Embryonic facial prominence (tissue), 1 donor: Measurements from ENCODE around the gene IL6ST.
"Not testable (repeated sequence)": the region's sequence is repeated elsewhere in the genome, so short reads cannot be mapped to it uniquely, and the experiment has no call there.

Experiments used
- DNase-seq: peaks from one replicate; pipeline ENCODE4 v3.0.0-alpha.2; 2016; ENCODE audit errors: extremely low spot score

Gene IL6ST

DNA sequence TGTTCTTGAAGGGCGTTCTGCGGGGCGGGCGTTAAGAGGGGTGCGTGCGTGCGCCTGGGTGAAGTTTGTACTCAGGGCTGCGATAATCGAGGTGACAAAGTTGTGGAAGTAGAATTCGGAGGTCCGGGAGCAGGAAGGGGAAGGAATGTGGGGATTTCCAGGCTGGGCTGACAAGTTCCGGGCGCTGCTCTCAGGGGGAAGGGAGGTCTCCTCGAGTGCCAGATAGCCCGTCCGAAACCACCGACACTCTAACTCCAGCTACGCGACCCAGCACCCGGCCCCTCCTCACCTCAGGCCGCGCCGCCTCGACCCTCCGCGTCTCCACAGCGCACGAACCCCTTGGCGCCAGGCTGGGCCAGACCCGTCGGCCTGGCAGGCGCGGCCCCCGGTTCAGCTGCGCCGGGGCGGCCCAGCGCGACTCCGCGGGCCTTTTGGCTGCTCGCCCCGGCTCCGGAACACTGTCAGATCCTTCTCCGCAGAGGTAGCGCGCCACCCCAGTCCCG is at the start of gene IL6ST:
IL6ST (minus strand) TSS at position 469 of the 503 bp plus-strand sequence. CDS start 18,685 bp downstream, outside the sequence.
- peak; percentile 61 for DNase-seq

DNA sequence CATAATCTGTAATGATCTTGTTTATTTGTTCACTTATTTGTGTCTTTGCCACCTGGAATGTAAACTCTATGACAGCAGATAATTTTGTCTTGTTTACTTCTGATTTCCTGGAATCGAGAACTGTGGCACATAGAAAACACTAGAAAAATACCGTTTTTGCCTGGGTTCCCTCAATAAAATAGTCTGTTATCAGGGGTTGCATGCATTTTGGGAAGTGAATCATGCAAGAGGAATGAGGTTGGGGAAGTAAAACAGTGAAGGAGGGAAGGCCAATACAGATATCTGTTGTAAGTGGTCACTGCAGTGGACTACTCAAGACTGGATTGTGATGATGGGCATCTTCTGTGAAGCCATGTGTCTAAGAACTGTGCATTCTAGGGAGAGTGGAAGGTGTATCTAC is 45.2 kb upstream of the IL6ST start:
- no peak for DNase-seq

DNA sequence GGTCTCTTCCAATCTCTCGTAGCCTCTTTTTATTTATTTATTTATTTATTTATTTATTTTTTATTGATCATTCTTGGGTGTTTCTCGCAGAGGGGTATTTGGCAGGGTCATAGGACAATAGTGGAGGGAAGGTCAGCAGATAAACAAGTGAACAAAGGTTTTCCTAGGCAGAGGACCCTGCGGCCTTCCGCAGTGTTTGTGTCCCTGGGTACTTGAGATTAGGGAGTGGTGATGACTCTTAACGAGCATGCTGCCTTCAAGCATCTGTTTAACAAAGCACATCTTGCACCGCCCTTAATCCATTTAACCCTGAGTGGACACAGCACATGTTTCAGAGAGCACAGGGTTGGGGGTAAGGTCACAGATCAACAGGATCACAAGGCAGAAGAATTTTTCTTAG is 43.4 kb upstream of the IL6ST start:
- not testable (repeated sequence) for DNase-seq

DNA sequence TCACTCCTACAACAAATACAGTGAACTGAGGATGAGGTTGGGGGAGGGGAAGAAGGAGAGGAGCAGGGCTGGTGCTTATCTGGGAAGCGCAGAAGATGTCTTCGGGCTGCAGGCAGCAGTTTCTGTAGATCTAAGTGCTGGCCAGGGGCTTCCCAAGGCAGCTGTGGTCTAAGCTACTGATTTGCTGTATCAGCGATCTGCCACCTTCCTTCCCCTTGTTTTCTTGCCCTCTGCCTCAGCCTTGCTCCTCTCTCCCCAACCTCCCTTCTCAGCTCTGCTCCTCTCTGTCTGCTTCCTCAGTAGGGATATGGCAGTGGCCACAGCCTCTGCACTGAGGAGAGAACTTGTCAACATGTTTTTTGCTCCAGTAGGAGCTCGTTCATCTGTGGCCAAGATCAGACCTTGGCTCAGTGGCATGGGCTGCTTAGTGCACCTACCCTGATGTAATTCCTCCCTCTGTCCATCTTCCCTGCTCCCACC is 42.8 kb upstream of the IL6ST start:
- DNase-seq = no peak

DNA sequence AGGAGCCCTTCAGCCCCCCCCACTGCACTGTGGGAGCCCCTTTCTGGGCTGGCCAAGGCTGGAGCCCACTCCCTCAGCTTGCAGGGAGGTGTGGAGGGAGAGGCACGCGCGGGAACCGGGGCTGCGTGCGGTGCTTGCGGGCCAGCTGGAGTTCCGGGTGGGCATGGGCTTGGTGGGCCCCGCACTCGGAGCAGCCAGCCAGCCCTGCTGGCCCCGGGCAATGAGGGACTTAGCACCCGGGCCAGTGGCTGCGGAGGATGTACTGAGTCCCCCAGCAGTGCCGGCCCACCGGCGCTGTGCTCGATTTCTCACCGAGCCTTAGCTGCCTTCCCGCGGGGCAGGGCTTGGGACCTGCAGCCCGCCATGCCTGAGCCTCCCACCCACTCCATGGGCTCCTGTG is 40.6 kb upstream of the IL6ST start:
- not testable (repeated sequence) for DNase-seq

DNA sequence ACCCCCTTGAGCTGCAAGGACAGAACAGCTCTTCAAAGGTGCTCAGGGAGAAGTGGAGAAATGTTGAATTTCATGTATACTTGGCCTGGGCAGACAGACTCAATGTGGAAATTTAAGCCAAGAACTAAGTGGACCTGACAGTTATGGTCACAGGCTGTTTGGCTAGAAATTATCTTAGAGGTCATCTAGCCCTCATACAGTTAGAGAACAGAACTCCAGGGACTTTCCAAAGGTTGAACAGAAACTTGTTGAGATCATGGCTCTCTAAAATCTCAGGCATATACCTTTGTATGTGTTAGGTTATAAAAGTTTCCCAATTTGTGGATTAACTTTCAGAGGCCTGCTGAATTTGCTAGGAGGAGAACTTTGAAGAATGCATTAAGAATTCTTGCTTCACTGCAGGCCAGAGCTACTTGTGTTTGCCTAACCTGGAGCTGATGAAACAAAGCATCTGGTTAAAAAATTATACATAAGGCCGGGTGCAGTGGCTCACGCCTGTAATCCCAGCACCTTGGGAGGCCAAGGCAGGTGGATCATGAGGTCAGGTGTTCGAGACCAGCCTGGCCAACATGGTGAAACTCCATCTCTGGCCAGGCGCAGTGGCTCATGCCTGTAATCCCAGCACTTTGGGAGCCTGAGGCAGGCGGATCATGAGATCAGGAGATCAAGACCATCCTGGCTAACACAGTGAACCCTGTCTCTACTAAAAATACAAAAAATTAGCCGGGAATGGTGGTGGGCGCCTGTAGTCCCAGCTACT is 35.3 kb upstream of the IL6ST start:
- DNase-seq = not testable (repeated sequence)

DNA sequence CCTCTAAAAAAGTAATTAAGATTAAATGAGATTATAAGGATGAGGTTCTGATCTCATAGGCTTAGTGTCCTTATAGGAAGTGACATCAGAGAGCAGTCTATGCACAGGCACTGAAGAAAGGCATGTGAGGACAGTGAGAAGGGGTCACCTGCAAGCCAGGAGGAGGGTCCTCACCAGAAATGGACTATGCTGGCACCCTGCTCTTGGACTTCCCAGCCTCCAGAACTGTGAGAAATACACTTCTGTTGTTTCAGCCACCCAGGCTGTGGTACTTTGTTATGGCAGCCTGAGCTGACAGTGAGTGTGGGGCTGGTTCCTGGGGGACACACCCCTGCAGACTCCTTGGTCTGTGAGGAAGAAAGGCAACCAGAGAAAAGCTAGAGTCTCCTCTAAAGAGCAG is 34.7 kb upstream of the IL6ST start:
- no peak for DNase-seq

DNA sequence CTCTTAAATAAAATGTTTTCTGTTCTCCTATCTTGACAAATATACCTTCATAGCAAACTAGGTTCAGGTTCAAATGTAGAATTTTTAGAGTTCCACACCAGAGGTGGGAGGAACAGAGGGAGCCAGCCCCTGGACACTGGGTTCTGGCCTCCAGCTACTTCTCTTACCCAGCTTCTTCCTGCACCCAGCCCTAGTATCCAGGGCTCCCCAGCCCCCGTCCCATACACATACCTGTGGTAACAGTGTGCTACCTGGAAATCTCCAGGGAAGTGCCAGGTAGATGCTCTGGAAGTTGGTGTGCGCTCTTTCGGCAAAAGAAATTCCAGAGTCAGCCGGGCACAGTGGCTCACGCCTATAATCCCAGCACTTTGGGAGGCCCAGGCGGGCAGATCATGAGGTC is 33.9 kb upstream of the IL6ST start:
- DNase-seq = no peak

DNA sequence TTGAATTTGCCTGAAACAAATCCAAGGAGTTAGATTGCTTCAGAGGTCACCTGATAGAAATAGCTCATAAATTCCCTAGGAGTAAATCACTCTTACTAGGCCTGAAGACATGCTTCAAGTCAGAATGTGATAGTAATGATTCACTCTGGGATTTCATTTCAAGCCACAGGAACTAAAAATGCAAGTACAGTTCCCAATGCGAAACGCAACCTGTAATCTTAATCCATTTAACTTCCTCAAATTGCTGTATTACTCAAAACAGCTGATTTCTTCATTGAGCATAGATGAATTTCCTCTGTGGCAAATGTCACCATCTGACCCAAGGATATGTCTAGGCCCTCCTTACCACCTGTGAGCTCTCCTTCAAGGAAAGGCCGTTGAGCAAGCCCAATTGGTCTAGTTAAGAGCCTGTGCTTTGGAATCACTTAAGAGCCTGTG is 32.1 kb upstream of the IL6ST start:
- DNase-seq = no peak

DNA sequence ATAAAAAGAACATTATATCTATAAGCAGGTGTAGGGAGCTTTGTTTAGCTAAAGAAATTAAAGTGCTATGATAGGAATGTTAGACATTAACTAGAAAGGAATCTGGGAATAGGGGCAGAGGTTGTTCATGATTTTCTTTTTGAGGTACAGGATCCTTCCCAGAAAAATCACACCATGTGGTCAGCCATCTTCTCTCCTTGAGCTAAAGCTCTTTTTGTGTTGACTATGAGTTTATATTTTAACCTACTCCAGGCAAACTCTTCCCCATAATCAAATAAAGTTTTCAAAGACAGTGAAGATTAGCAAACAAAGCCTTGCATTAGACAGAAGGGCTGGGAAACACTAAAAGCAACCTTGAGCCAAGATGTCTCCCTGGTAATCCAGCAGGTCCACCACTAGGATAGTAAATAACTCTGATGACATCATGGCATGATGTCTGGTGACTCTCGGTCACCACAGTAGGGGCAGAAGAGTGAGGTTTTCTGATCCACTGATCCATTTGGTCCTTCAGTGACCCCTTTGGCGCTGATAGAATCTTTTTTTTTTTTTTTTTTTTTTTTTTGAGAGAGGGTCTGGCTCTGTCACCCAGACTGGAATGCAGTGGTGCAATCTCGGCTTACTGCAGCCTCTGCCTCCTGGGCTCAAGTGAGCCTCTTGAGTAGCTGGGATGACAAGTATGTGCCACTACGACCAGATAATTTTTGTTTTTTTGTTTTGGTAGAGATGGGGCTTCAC is 30.6 kb upstream of the IL6ST start:
- no peak for DNase-seq

DNA sequence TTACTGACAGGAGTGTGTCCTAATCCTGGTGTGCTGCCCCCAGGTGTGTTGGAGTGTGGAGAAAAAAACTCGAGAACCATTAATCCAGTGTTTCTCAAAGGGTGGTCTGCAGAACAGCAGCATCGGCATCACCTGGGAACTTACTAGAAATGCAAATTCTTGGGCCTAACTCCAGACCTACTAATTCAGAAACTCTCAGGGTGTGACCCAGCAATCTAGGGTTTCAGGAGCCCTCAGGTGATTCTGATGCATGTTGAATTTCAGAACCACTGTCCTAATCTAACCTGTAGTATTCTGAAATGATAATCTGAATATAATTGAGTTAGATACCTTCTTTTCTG is 30.0 kb upstream of the IL6ST start:
- no peak for DNase-seq

DNA sequence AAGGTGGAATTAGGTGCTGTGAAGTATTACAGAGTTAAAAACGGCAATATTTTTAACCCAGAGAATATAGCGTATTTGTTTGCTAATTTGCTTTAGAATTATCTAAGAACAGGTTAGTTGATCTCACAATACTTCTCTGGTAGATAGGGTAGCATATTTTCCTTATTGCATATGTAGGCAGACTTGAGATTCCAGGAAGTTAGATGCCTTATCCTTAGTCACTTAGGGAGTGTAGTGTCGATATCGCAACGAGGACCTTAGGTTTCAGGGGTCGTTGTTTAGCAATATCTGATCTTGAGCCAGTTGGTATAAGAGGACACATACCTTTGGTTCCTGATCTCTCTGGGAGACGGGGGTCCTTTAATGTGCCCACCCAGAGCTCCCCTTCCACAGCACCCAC is 28.5 kb upstream of the IL6ST start:
- no peak for DNase-seq

DNA sequence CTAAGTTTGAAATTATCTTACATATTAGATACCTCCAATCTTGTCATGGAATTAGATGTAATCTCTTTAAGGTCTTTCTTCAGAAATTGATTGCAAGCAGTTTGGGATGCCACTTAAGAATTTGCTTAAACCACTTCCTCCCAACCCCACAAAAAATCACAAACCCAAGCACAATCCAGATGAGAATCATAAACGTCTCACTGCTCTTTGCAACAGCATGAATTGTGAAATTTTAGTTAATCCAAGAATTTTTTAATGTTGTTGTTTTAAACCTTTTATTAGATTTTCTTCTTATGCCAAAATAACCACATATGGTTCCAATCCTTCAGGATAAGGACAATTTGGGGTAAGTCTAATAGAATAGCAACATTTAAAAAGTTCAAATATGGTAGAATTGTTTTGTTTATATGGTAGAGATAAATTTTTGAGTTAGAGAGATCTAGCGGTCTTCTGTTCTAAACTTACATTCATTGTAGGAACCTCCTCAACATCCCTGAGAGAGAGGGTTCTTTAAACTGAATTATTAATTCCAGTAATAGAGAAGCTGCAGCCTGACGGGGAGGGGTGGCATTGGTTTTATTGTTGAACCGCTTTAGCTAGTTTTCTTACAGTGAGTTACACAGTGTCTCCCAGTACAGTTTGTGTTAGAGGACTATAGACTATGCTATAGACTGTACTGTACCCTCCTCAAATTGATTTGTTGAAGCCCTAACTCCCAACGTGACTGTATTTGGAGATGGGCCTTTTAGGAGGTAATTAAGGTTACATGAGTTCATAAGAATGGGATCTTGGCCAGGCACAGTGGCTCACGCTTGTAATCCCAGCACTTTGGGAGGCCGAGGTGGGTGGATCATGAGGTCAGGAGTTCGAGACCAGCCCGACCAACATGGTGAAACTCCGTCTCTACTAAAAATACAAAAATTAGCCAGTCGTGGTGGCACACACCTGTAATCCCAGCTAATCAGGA is 24.8 kb upstream of the IL6ST start:
- no peak for DNase-seq

DNA sequence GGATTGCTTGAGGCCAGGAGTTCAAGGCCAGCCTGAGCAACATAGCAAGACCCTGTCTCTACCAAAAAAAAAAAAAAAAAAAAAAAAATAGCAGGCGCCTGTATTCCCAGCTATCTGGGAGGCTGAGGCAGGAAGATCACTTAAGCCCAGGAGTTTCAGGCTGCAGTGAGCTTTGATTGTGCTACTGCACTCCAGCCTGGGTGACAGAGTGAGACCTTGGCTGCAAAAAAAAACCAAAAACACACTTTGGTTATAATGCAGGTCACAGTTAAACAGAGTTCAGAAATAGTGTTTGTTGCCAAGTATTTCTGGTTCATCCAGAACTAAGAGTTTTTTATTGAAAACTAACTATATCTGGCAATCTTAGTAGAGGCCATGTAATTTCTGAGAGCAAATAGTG is 24.1 kb upstream of the IL6ST start:
- no peak for DNase-seq

DNA sequence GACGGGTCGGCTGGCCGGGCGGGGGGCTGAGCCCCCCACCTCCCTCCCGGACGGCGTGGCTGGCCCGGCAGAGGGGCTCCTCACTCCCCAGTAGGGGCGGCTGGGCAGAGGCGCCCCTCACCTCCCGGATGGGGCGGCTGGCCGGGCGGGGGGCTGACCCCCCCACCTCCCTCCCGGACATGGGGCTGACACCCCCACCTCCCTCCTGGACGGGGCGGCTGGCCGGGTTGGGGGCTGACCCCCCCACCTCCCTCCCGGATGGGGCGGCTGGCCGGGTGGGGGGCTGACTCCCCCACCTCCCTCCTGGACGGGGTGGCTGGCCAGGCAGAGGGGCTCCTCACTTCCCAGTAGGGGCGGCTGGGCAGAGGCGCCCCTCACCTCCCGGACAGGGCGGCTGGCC is 19.9 kb upstream of the IL6ST start:
- not testable (repeated sequence) for DNase-seq

DNA sequence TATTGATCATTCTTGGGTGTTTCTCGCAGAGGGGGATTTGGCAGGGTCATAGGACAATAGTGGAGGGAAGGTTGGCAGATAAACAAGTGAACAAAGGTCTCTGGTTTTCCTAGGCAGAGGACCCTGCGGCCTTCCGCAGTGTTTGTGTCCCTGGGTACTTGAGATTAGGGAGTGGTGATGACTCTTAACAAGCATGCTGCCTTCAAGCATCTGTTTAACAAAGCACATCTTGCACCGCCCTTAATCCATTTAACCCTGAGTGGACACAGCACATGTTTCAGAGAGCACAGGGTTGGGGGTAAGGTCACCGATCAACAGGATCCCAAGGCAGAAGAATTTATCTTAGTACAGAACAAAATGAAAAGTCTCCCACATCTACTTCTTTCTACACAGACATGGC is 19.2 kb upstream of the IL6ST start:
- DNase-seq = not testable (repeated sequence)

DNA sequence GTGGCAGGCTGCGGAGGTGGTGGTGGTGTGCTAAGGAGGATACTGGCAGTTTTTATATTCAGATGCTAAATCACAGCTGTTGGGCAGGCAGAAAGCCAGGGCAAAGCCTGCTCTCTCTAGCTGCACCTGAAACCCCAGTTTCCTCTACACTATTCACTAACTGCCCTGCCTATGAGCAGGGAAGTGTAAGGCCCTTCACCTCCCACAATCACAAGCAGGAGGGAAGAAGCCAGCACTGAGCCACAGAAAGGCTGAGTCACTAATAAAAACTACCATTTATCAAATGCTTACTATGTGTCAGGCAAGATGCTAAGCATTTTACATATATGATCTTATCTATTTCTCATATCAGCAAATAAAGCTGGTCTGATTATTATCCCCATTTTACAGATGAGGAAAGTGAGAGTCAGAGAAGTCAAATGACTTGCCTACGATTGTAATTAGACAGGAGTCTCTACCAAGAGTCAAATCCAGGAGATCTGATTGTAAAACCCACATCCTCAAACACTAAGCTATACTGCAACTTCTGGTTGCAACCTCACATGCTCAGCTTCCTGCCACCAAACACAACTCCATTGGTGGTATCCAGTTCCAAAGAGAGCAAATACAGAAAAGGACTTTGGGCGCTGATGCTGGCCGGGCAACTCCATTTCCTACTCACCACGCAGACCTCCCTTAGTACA is 17.7 kb upstream of the IL6ST start:
- DNase-seq = no peak

DNA sequence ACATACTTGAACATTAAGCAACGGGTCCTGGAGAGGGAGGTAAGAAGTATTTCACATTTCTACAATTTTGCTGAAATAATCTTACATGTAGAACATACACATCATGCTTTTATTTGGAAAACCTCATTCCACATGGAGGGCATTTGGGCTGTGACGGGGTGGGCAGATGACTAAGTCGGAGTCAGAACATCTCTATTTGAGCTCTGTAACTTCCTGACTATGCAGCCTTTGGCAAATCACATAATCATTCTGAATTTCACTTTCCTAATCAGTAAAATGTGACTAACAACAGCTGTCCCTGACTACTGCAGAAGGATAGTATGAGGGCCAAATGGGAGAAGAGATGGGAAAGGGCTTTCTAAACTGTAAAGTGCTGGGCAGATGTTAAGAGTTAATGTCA is 17.1 kb upstream of the IL6ST start:
- no peak for DNase-seq

DNA sequence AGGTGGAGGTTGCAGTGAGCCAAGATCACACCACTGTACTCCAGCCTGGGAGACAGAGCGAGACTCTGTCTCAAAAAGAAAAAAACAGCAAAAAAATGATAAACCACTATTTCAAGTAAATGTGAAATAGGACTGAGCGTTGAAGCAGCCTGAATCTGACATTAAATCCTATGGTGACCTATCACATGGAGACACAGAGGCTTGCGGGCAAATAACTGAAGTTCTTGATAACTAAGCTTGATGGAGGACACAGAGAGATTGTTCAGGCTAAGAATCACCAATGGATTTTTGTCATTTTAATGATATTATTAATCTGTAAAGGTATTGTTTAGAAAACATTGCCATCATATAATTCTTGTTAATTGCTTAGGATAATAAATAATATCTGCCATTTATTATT is 15.7 kb upstream of the IL6ST start:
- DNase-seq = no peak

DNA sequence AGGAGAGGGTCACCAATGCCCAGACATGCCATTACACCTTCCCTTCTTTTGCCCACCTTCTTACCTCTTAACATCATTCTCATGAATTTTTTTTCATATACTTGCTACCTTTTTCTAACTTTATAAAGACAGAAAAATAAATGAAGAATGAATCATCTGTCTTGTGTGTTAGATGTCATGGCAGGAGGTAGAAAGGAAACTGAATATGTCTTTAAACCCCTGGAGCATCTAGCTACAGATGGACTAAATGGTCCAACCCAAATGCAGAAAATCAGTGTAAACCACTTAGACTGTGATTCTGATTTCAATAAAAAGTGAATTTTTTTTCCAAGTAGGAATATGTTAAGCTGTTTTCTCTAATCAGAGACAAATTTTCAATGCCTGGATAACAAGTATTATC is 11.8 kb upstream of the IL6ST start:
- DNase-seq = no peak

DNA sequence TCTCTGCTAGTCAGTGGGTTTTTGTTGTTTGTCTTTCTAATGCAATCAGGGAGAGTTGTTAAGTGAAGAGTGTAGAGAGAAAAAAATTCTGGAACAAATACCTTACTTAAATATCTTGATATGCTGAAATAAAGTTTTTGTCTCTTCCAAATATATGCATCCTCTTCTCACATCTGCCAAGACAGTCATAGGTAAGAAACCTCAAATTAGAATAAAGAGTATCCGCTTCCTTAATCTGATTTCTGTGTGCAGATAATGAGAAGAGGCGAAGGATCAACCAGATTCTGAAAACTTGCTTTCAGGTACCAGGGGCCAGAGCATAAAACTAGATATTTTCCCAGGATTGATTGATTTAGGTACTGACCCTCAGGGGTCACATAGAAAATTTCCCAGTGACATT is 11.3 kb upstream of the IL6ST start:
- DNase-seq = no peak
